Pancreas (tissue), 10 donors: ENCODE data around the gene MAN1A2. TPM values are rescaled to one million over a fixed set of nuclear protein-coding genes. Genes with fewer than 3 reads are reported as not detected.

Experiments used
- ATAC-seq, 4 donors: fragments of 200-7000 bp; cut with Tn5 transposase; one replicate each; pipeline versions ENCODE4 v1.8.0 to v1.9.1; 2020; ENCODE audit warnings: mild to moderate bottlenecking in 4 of 4, moderate library complexity in 4 of 4
- DNase-seq, 6 donors: peaks; one replicate each; pipeline ENCODE4 v3.0.0-alpha.2; 2020
- FAIRE-seq: peaks from 2 replicates; lab custom pipeline; 2012; peaks lifted over from hg19 to GRCh38; lab: Jason Lieb, UNC
- H3K27ac ChIP-seq, 4 donors: fragments of 200-600 bp; sonication (generic); 1 replicate in 3 of 4; 2 replicates in 1 of 4; pipeline versions ENCODE4 v1.5.0 to v1.8.0; 2020
- H3K27me3 ChIP-seq, 4 donors: fragments of 200-600 bp; one replicate each; pipeline ENCODE4 v1.8.0; 2021
- H3K36me3 ChIP-seq, 3 donors: fragments of 200-600 bp; sonication (generic) in 1 of 3; one replicate each; pipeline versions ENCODE4 v1.5.0 to v1.8.0; 2020 to 2021
- H3K4me1 ChIP-seq, 3 donors: fragments of 200-600 bp; one replicate each; pipeline ENCODE4 v1.8.0; 2021
- H3K4me3 ChIP-seq, 4 donors: fragments of 200-600 bp; sonication (generic) in 2 of 4; one replicate each; pipeline versions ENCODE4 v1.5.0 to v1.8.0; 2020 to 2021
- H3K9me3 ChIP-seq, 4 donors: fragments of 200-600 bp; one replicate each; pipeline ENCODE4 v1.8.0; 2021
- CTCF ChIP-seq, 4 donors: fragments of 200-600 bp; sonication (generic) in 3 of 4; IDR thresholded peaks; one replicate each; pipeline versions ENCODE4 v1.5.0 to v1.8.0; 2021; ENCODE audit warnings: antibody characterized with exemption in 4 of 4
- WGBS, 2 donors: extraction: QIAGEN DNeasy Blood & Tissue Kit; methylation state at CpG; one replicate each; pipeline ENCODE4 v1.1.7; 2013; 5-methylcytosine and 5-hydroxymethylcytosine counted together
- intact Hi-C, 3 donors: fragments of 100-400 bp; cut with DNase I; formaldehyde crosslinking; loops; one replicate each; pipeline versions ENCODE4 v1.11.1 to v1.14.2; 2022
- polyA plus RNA-seq, 2 donors: library from polyadenylated mRNA; stranded (reverse); fragments of 200-250 nt; gene quantifications; one replicate each; pipeline ENCODE4 v1.2.3, GENCODE V29; 2013
- total RNA-seq, 6 donors: library from RNA; stranded (reverse); fragmentation: NEBNext Ultra II Directional in 4 of 6; extraction: Animal tissue kit (Norgen Biotek cat#: 25700) in 4 of 6; gene quantifications; one replicate each; pipeline versions ENCODE4 v1.2.1 to v1.2.4, GENCODE V29; 2021 to 2023
- donor health status: healthy with polysubstance abuse.
- donor health status: DM: no; HTN: no; CAD: no; lungs with moderate emphysema.
- donor health status: DM: no; HTN: no; CAD: no.
- donor health status: control.
- donor health status: control.
- donor health status: Bipolar disorder and iron deficiency.
- donor health status: DM: yes; HTN: yes; CAD: no.
- donor health status: DM: no; HTN: no; CAD: no.
- donor health status: DM: no; HTN: no; CAD: no.
- donor health status: DM: yes; HTN: yes; CAD: no.

The MAN1A2 gene
- total and polyA plus RNA-seq, 8 donors: 6.0 to 50.7 (median 44.0) TPM

- Histone ChIP-seq H3K9me3 (no peaks in the 10 kb centered on the region), H3K36me3 (no peaks in the 10 kb centered on the region), H3K27ac (no peak overlapping the region), H3K27me3 (no peaks in the 10 kb centered on the region), H3K4me1 (no peaks in the 10 kb centered on the region), H3K4me3 (no peak overlapping the region)
- no peak for DNase-seq
- 92 to 93% methylated on average over 2 of the region's 2 CpGs for WGBS, 2 donors
- no peak for TF ChIP-seq CTCF (IDR thresholded peaks at IDR 0.05)
- FAIRE-seq: no peak
- intact Hi-C loops: no loop called here
- no peak for ATAC-seq
These were observed 126.7 kb downstream of the MAN1A2 start for GRCh38 chr1:117493906-117494305.

- Histone ChIP-seq H3K27me3 (no peaks in the 10 kb centered on the region), H3K36me3 (peaks cover 0 to 8% (median 0%) of the 10 kb centered on the region in 3 donors)
- TF ChIP-seq CTCF (IDR thresholded peaks at IDR 0.05): no peak
These were observed 127.8 kb downstream of the MAN1A2 start for GRCh38 chr1:117495068-117495467.

GRCh38 chr1:117499071-117499470 lies 131.8 kb downstream of the MAN1A2 start:
- no peak for DNase-seq
- no peak for FAIRE-seq

More at GRCh38 chr1:117495068-117495467, 127.8 kb downstream of the MAN1A2 start:
- Histone ChIP-seq H3K9me3 (no peaks in the 10 kb centered on the region), H3K4me3 (no peak overlapping the region), H3K27ac (no peak overlapping the region), H3K4me1 (no peaks in the 10 kb centered on the region)
- intact Hi-C loops: no loop called here
- FAIRE-seq (no peak), ATAC-seq (no peak), DNase-seq (no peak)
- WGBS, 2 donors: 96 to 98% methylated on average over 1 of the region's 1 CpG

GRCh38 chr1:117500584-117500983 lies 133.3 kb downstream of the MAN1A2 start:
- ATAC-seq (no peak), DNase-seq (no peak), FAIRE-seq (no peak)
- Histone ChIP-seq H3K4me3 (no peak overlapping the region), H3K27me3 (no peaks in the 10 kb centered on the region), H3K4me1 (peaks cover 0 to under 1% (median 0%) of the 10 kb centered on the region in 3 donors), H3K9me3 (no peaks in the 10 kb centered on the region), H3K36me3 (peaks cover 0 to 8% (median 0%) of the 10 kb centered on the region in 3 donors), H3K27ac (no peak overlapping the region)
- intact Hi-C loops: no loop called here
- no peak for TF ChIP-seq CTCF (IDR thresholded peaks at IDR 0.05)
- 100% methylated on average over 1 of the region's 1 CpG for WGBS, 2 donors

More at GRCh38 chr1:117499071-117499470, 131.8 kb downstream of the MAN1A2 start:
- no peak for TF ChIP-seq CTCF (IDR thresholded peaks at IDR 0.05)
- WGBS, 2 donors: 97 to 100% methylated on average over 2 of the region's 2 CpGs
- Histone ChIP-seq H3K9me3 (no peaks in the 10 kb centered on the region), H3K36me3 (peaks cover 0 to 8% (median 0%) of the 10 kb centered on the region in 3 donors), H3K27ac (no peak overlapping the region), H3K4me1 (no peaks in the 10 kb centered on the region), H3K27me3 (no peaks in the 10 kb centered on the region), H3K4me3 (no peak overlapping the region)
- intact Hi-C loops: no loop called here
- no peak for ATAC-seq

- 94 to 99% methylated on average over 3 of the region's 3 CpGs for whole genome bisulfite sequencing, 2 donors
These were observed 134.0 kb downstream of the MAN1A2 start for GRCh38 chr1:117501281-117501680.

More at GRCh38 chr1:117501281-117501680, 134.0 kb downstream of the MAN1A2 start:
- no peaks in the 10 kb centered on the region for H3K27me3 ChIP-seq
- H3K36me3 ChIP-seq: peaks cover 0 to 8% (median 0%) of the 10 kb centered on the region in 3 donors
- no peak overlapping the region for H3K27ac ChIP-seq
- no peak for FAIRE-seq
- intact Hi-C loops: no loop called here
- TF ChIP-seq CTCF (IDR thresholded peaks at IDR 0.05): no peak
- H3K9me3 ChIP-seq: no peaks in the 10 kb centered on the region
- DNase-seq: no peak
- ATAC-seq: no peak
- peaks cover 0 to 8% (median 3%) of the 10 kb centered on the region in 3 donors for H3K4me1 ChIP-seq
- no peak overlapping the region for H3K4me3 ChIP-seq
